Smooth muscle cell (in vitro differentiated cells): ENCODE measurements around the gene SULT1B1. TPM values are rescaled to one million over a fixed set of nuclear protein-coding genes. Genes with fewer than 3 reads are reported as not detected.

Experiments used
- DNase-seq: peaks from one replicate; lab custom pipeline; 2025; ENCODE audit not compliant: unreplicated experiment; lab: John Stamatoyannopoulos, UW
- H2AFZ ChIP-seq: fragments of 200-600 bp; sonication (generic); 2 replicates; pipeline ENCODE4 v1.6.0; 2016; ENCODE audit warnings: antibody characterized with exemption, low read depth, mild to moderate bottlenecking
- H3F3A ChIP-seq: fragments of 200-600 bp; sonication (generic); 2 replicates; pipeline ENCODE4 v1.6.0; 2017; ENCODE audit warnings: antibody characterized with exemption, low read depth
- H3K27ac ChIP-seq: fragments of 200-600 bp; sonication (generic); 2 replicates; pipeline ENCODE4 v1.5.1; 2016; ENCODE audit warnings: low read depth, mild to moderate bottlenecking
- H3K27me3 ChIP-seq: fragments of 200-600 bp; sonication (generic); 2 replicates; pipeline ENCODE4 v1.6.1; 2016; ENCODE audit warnings: low read depth, mild to moderate bottlenecking
- H3K36me3 ChIP-seq: fragments of 200-600 bp; sonication (generic); 2 replicates; pipeline ENCODE4 v1.5.1; 2016; ENCODE audit warnings: low read depth
- H3K4me1 ChIP-seq: fragments of 200-600 bp; sonication (generic); 2 replicates; pipeline ENCODE4 v1.5.1; 2016; ENCODE audit warnings: low read depth
- H3K4me2 ChIP-seq: fragments of 200-600 bp; sonication (generic); 2 replicates; pipeline ENCODE4 v1.6.0; 2016; ENCODE audit warnings: mild to moderate bottlenecking
- H3K4me3 ChIP-seq: fragments of 200-600 bp; sonication (generic); 2 replicates; pipeline ENCODE4 v1.5.1; 2016; ENCODE audit warnings: mild to moderate bottlenecking
- H3K79me2 ChIP-seq: fragments of 200-600 bp; sonication (generic); 2 replicates; pipeline ENCODE4 v1.6.0; 2016; ENCODE audit warnings: low read depth, mild to moderate bottlenecking
- H3K9ac ChIP-seq: fragments of 200-600 bp; sonication (generic); 2 replicates; pipeline ENCODE4 v1.6.0; 2016; ENCODE audit warnings: low read depth
- H3K9me3 ChIP-seq: fragments of 200-600 bp; sonication (generic); replicated peaks from 2 replicates; pipeline ENCODE4 v1.5.1; 2016; ENCODE audit warnings: low read depth
- H4K20me1 ChIP-seq: fragments of 200-600 bp; sonication (generic); 2 replicates; pipeline ENCODE4 v1.6.0; 2016; ENCODE audit warnings: low read depth
- CTCF ChIP-seq: fragments of 200-600 bp; sonication (generic); IDR thresholded peaks from 2 replicates; pipeline ENCODE4 v1.5.1; 2017; ENCODE audit warnings: borderline replicate concordance, mild to moderate bottlenecking, antibody characterized with exemption; ENCODE audit not compliant: insufficient read depth, poor library complexity, severe bottlenecking
- WGBS: methylation state at CpG from one replicate; pipeline ENCODE4 v1.1.7; 2016; ENCODE audit warnings: low lambda C conversion rate; 5-methylcytosine and 5-hydroxymethylcytosine counted together
- polyA plus RNA-seq: library from polyadenylated mRNA; unstranded; fragments of >200 nt; fragmentation: Nextera tagmentation; extraction: Ambion mirVana; gene quantifications from 2 replicates; pipeline ENCODE4 v1.2.1, GENCODE V29; 2016
- total RNA-seq: library from RNA; depleted of rRNA; stranded (reverse); fragments of >200 nt; gene quantifications from 2 replicates; pipeline ENCODE4 v1.2.3, GENCODE V29; 2014

The SULT1B1 gene
- total and polyA plus RNA-seq, 2 experiments from 2014 or later = not detected

DNA sequence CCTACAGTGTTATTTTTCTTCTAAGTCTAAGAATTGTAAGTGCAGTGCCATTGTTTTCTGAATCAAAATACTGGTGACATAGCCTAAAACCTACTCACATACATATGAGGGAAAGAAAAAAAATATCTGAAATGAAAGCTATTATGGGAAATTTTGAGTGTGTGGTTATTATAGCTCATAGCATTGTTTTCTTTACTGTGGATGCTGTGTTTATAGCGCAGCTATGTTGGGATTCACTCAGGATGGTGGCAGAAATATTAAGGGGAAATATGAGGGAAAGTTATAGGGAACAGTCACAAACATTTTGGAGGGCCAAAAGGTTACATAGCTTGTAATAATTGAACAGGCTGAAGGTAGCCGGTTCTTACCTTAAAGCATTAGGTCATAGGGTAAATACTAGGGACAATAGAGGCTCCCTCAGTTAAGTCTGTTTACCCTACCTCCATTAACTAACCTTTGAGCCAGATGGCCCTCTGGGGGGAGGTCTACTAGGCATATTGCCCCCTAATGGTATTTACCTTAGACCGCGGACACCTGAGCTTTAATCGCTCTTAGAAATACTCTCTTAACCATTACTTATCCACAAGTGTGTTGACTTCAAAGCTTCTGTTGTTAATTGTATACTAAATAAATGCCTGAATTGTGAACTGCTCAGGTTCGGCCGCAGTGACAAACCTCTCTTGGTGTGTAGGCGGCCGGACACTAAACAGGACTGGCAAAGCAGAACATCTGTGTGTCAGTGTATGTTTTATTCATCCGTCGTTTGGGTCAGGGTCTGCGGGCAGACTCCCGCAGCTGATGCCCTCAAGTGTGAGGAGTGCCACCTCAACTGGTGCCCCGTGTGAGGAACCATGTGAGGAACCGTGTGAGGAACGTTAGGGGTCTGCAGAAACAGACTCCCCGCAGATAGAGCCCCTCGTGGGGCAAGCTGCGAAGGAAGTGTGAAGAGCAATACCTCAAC, 21.3 kb upstream of the SULT1B1 start:
- Histone ChIP-seq H3K9me3 (no peaks in the 10 kb centered on the region), H3K4me1 (peaks cover 13% of the 10 kb centered on the region), H2AFZ (no peak overlapping the region), H3K27ac (no peak overlapping the region), H3K9ac (no peak overlapping the region), H3K4me3 (no peak overlapping the region), H4K20me1 (no peaks in the 10 kb centered on the region), H3K79me2 (no peaks in the 10 kb centered on the region), H3K36me3 (no peaks in the 10 kb centered on the region), H3K27me3 (no peaks in the 10 kb centered on the region), H3F3A (no peaks in the 10 kb centered on the region), H3K4me2 (no peak overlapping the region)
- WGBS = 92% methylated on average over 19 of the region's 19 CpGs
- TF ChIP-seq CTCF = no peak
- no peak for DNase-seq

GRCh38 chr4:69780141-69780540, 19.7 kb upstream of the SULT1B1 start:
- no peaks in the 10 kb centered on the region for H3F3A ChIP-seq
- 91% methylated on average over 1 of the region's 1 CpG for WGBS
- H3K79me2 ChIP-seq = no peaks in the 10 kb centered on the region

DNA sequence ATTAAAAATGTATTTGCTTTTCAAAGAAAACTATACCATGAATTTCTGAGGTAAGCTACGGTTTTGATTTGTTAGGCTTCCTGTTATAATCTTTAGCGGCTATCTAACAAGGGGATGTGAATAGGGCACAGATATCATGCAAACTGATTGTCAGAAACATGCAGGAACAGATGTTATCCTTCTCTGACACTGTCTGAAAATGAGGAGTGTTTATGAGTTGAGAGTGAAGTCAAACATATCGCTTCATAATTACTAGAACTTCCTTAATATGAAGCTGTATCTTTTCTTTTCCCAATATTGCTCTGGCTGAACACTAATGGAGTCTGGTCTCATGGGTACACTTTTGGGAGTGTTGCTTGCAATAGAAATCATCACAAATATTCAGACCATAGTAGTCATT, 16.3 kb upstream of the SULT1B1 start:
- no peak overlapping the region for H3K9ac ChIP-seq
- H3K4me2 ChIP-seq = no peak overlapping the region
- no peaks in the 10 kb centered on the region for H3F3A ChIP-seq
- H3K79me2 ChIP-seq = no peaks in the 10 kb centered on the region
- no peak for DNase-seq
- H3K36me3 ChIP-seq = no peaks in the 10 kb centered on the region
- H3K4me1 ChIP-seq = no peaks in the 10 kb centered on the region
- H3K9me3 ChIP-seq = no peaks in the 10 kb centered on the region
- H2AFZ ChIP-seq = no peak overlapping the region
- H3K27me3 ChIP-seq = no peaks in the 10 kb centered on the region
- H3K27ac ChIP-seq = no peak overlapping the region
- H3K4me3 ChIP-seq = no peak overlapping the region
- TF ChIP-seq CTCF = no peak
- 78% methylated on average over 3 of the region's 3 CpGs for WGBS
- H4K20me1 ChIP-seq = no peaks in the 10 kb centered on the region

More at GRCh38 chr4:69780141-69780540, 19.7 kb upstream of the SULT1B1 start:
- Histone ChIP-seq H3K36me3 (no peaks in the 10 kb centered on the region), H3K4me2 (no peak overlapping the region), H2AFZ (no peak overlapping the region), H4K20me1 (no peaks in the 10 kb centered on the region), H3K27me3 (no peaks in the 10 kb centered on the region), H3K4me1 (peaks cover 11% of the 10 kb centered on the region), H3K4me3 (no peak overlapping the region), H3K9me3 (no peaks in the 10 kb centered on the region), H3K27ac (no peak overlapping the region), H3K9ac (no peak overlapping the region)
- no peak for DNase-seq
- TF ChIP-seq CTCF = no peak
